NCI-H446 (cell line): ENCODE measurements around the gene OPHN1.
"Not testable (repeated sequence)": the region's sequence is repeated elsewhere in the genome, so short reads cannot be mapped to it uniquely, and the experiment has no call there.

Experiments used
- DNase-seq, 2 experiments: peaks; one replicate each; lab custom pipeline; 2025; lab: John Stamatoyannopoulos, UW

OPHN1 gene

DNA sequence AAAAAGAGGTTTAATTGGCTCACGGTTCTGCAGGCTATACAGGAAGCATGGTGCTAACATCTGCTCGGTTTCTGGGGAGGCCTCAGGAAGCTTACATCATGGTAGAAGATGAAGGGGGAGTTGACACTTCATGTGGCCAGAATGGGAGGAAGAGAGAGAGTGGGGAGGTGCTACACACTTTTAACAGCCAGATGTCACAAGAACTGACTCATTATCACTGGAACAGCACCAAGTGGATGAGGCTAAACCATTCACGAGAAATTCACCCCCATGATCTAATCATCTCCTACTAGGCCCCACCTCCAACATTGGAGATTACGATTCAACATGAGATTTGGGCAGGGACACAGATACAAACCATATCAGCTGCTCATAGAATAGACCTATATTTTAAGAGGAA is 255.8 kb downstream of the OPHN1 start:
- DNase-seq, result no peak

DNA sequence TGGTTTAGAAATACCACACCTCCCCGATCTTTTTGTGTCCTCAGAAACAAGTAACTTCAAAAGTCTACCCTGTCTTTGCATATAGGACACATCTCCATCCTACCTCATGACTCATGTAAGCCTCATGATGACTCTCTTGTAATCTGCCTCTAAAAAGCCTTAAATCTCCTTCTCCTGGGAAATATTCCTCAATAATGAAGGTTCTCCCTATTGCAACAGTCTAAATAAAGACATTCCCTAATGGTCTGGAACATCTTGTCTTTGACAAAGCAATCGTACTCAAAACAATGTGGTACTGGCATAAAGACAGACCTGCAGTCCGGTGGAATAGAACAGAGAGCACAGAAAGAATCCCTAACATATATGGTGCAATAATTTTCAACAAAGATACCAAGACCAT is 257.7 kb downstream of the OPHN1 start:
- DNase-seq, result no peak

DNA sequence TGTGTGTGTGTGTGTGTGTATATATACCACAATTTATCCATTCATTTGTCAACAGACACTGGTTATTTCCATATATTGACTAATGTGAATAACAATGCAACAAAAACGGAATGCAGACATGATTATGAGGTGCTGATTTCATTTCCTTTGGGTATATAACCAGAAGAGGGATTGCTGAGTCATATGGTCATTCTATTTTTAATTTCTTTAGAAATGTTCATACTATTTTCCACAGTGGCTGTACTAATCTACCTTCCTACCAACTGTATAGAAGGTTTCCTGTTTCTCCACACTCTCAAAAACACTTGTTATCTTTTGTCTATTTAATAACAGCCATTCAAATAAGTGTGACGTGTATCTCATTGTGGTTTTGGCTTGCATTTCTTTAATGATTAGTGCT is 269.9 kb downstream of the OPHN1 start:
- no peak for DNase-seq

DNA sequence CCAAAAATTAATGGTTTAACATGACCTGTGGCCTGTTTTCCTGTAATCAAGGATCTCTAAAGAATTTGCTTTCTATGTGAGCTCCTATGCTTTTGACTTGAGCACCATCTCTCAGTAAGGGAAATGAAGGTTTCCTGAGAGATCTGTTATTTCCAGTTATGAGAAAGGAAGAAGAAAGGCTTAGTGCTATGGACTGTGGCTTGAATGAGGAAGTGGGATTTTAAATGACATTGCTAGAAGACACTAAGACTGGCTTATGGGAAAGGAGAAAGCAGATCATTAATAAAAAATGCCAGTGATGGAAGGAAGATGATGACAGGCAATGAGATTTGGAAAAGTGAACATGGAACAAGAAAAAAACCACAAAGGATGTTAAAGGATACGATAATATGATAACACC is 285.4 kb downstream of the OPHN1 start:
- DNase-seq, result no peak

DNA sequence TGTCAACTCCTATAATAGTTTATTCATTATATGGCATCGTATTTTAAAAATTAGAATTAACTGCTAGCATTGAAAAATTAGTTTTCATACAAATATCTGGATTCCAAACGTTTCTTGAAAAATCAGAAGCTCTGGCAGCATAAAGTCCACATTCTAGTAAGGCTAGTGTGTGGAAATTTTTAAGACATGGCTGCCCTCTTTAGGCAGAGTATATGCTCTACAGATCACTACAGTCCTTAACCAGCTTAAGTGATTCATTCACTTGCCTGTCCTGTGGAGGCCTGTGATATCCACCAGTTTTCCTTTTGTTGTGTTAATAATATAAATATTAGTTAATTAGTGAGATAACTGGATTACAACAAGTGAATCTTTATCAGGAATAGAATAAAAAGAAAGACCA is 287.2 kb downstream of the OPHN1 start:
- DNase-seq, result no peak

DNA sequence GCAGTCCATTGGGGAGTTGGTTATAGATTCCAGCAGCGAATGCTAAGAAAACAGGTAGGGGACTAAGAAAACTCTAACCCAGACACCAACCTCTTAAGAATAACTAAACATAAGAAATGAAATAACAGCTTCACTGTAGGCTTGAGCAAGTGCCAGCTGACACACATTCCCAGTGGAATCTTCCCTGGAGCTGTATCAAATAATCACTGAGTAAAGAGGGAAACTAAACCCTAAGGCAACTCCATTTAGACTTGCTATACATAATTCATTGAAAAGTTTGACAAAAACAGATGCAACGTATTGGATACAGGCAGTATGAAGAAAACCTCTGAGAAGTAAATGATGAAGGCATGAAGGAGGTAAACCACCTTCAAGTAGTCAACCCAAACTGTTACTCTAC is 293.5 kb downstream of the OPHN1 start:
- no peak for DNase-seq

DNA sequence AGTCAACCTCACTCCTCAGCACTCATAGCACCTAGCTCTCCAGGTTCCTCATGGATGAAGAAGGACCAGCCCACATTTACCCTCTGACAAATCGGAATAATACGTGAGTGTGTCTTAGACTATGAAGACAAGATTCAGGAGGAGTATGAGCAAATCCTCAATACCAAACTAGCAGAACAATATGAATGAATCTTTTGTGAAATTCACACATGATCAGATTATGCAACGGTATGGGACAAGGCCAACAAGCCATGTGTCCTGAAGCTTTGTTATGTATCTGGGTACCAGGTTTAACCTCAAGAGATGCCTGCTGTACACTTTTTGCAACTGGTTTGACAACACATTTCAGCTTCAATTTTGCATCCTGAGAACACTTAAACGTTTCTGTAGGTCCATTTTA is 300.1 kb downstream of the OPHN1 start:
- DNase-seq, result no peak

DNA sequence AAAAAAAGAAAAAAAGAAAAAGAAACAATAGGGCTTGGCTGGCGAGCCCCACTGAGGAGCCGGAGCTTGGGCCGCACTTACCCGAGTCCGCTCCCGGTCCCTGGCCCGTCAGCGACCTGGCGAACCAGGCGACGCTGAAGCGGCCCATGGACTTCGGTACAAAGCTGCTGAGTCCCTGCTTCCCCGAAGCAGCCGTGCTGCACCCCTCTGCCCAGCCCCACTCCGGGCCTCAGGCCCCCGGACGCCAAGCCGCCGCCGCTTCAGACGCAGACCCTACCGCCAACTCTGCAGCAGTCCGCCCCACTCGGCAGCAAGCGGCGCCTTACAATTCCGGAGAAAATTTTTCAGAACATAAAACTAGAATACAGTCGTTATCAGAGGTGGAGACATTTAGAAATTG is 300.5 kb downstream of the OPHN1 start:
- no peak for DNase-seq

DNA sequence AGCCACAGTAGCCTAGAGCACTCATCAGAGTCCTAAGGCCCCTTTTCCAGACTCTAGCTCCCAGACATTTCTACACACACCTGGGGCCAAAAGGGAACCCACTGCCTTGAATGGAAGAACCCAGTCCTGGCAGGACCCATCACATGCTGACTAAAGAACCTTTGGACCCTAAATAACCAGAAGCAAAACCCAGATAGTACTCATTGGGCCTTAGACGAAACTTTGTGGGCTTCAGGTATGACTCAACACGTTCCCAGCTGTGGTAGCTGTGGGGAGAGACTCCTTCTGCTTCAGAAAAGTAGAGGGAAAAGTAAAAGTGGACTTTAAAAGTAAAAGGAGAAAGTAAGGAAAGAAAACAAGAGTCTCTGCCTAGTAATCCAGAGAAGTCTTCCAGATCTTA is 311.5 kb downstream of the OPHN1 start:
- no peak for DNase-seq

DNA sequence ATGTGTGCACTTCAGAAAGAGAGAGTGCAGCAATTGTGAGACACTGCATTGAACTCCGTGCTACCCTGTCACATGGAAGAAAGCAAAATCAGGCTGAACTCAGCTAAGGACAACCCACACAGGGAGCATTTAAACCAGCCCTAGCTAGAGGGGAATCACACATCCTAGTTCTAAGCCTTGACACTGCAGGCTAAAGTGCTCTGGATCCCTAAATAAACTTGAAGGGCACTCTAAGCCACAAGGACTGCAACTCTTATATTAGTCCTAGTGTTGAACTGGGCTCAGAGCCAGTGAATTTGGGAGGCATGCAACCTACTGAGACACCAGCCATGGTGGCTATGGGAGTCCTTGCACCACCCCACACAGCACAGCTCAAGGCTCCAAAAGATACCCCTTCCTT is 311.9 kb downstream of the OPHN1 start:
- DNase-seq, result no peak

DNA sequence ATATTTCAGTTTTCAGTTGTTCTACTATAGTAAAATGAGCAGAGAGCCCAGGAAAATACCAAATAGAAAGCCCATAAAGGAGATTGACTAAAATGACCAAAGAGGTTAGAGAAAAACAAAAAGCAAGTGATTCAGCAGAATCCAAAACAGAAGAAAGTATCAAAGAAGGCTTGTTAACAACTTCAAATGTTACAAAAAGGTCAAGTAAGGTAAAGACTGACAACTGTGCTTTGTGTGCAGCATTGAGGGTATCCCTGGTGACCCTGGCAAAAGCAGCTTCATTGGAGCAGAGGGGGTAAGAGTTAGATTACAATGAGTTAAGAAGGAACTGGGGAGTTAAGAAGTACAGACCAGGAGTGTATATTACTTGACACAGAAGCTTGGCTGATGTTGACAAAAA is 317.9 kb downstream of the OPHN1 start:
- DNase-seq, result no peak

DNA sequence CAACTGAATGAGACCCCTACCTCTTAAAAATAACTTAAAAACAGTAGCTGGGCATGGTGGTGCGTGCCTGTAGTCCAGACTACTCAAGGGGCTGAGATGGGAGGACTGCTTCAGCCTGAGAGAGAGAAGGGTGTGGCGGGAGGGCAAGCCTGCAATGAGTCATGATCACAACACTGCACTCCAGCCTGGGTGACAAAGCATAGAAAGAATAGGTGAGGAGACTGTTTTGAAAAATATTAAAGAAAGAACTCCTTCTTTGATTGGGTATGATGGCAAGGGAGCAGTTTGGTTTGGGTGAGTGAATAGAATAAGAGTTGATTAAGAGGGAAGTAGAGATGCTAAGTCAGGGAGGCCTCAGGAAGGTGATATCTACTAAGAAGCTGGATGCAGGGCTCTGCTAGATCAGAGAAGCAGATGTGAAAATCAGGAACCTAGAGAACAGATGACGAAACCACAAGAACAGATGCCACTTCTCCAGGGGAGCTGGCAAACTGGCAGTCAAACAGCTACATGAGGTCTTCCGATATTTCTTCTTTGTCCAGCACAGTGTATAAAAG is 318.6 kb downstream of the OPHN1 start:
- no peak for DNase-seq

DNA sequence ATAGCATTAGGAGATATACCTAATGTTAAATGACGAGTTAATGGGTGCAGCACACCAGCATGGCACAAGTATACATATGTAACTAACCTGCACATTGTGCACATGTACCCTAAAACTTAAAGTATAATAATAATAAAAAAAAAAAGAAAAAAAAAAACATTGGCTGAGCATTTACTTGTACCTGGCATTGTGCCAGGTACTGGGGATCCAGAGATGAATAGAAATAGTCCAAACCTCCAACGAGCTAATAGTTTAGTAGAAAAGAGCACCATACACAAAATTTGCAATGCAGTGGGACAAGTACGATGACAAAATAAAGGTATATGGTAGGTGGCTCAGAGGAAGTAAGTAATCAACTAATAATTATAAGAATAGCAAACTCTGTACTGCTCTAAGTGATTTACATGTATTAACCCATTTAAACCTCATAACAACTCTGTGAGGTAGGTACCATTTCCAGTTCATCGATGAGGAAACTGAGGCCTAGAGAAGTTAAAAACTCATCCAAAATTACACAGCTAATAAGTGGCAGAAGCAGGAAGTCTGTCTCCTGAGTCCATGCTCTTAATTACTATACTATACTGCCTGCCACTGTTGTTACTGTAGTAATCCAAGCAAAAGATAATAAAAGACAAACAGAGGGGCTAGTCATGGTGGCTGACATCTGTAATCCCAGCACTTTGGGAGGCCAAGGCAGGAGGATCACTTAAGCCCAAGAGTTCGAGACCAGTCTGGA is 319.3 kb downstream of the OPHN1 start:
- DNase-seq, result no peak

DNA sequence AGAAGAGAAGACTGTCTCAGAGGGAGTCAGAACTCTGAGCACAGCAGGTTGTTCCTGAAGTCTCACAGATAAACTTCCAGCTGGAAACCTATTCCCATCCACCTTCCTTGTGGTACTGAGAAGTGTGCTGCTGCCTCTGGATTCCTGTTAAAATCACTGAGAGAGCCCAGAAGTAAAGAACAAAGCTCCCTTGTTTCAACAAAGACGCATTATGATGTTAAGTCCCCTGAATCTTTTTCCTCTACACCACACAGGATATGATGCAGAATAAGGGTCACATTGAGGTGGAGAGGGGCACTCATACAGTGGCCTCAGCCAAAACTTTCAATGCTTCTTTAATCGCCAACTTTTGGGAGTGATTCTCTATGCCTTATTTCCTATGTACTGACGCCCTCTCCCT is 321.0 kb downstream of the OPHN1 start:
- DNase-seq, result no peak

DNA sequence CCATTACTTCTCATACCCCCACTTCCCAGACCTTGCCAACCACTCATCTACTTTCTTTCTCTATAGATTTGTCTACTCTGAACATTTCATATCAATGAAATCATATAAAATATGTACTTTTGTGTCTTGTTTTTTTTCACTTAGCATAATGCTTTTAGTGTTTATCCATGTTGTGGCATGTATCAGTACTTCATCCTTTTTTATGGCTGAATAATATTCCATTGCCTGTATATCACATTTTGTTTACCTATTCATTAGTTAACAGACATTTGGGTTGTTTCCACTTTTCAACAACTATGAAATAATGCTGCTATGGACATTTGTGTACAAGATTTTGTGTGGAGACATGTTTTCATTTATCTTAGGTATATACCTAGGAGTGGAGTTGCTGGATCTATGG is 324.1 kb downstream of the OPHN1 start:
- DNase-seq, result no peak

DNA sequence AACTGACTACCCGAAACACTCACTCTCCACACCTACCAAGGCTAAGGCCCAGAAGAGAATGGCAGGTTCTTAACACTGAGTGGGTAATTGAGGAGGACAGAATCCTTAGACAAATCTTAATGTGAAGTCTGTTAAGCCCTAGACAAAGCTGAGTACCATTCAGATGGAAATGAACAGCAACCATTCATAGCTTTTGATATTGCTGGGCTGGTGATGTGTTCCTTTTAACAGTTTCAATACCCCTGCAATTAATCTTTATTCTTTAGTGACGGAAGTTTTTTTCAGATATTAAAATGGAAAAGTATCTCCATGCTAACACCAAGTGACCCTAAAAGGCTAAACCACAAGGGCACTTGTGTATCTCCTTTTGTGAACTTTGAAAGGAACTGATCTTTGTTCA is 334.9 kb downstream of the OPHN1 start:
- DNase-seq, result no peak

DNA sequence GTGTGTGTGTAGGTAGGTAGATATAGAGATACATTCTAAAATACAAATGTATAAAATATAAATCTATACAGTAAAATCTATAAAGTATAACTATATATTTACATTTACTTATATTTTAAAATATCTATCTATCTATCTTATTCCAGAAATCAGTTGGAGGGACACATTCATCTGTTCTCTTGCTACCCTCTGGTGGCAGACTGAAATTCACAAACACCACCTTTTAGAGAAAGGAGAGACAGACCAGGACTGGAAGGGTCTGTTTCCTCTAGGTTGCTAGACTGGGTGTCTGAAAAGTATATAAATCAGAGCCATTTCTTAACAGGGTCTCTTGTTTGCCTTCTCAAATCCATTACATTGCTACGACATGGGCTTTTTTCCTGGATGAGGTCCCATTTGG is 343.0 kb downstream of the OPHN1 start:
- no peak for DNase-seq

DNA sequence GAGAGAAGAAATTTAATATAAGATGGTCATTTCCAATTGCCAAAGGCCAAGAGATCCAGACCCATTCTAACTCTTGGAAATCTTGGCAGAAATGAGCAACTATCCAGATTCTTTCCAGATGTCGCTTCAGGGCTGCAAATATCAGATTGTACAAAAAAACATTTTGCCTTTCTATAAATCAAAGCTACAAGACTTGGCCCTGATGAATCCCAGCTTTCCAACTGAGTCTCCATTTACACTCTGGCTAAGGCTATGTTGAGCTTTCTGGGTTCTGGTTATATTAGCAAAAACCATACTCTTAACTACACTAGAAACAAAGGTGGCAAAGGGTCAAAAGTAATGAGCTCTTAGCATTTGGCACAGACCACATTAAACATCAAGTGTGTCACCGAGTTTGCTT is 345.8 kb downstream of the OPHN1 start:
- no peak for DNase-seq

DNA sequence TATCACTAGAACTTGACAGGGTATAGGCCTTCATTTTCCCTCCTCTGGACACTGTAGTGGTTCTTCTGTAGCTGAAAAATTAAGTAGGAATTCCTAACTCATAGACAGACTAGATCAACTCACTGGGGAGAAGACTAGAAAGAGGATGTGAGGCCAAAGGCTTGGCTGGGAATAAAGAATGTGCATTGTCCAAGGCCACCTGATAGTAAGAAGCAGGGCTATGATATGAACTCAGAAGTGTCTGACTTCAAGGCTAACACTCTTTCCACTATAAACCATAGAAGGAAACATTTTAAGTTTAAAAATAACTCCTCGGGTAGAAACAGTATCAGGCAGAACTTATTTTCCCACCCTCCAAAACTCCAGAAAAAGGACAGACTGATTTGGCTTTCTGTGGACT is 346.6 kb downstream of the OPHN1 start:
- no peak for DNase-seq

DNA sequence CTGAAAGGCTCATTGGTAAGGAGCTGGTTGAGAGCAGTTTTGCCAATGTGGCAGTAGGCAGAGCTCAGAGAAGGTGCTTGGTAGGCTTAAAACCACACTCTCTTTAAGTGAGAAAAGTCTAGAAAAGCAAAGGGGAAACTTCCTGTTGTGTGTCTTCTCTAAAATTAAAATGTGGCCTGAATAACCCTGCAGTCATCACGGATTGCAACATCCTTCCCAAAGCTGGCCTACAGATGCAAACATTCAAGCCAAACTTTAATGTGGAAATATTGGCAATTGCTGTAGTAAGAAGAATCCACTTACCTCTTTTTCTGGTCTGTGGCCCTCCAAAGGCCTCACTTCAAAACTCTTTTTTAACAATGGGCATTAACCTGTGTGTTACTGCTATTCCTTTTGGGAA is 348.5 kb downstream of the OPHN1 start:
- no peak for DNase-seq

DNA sequence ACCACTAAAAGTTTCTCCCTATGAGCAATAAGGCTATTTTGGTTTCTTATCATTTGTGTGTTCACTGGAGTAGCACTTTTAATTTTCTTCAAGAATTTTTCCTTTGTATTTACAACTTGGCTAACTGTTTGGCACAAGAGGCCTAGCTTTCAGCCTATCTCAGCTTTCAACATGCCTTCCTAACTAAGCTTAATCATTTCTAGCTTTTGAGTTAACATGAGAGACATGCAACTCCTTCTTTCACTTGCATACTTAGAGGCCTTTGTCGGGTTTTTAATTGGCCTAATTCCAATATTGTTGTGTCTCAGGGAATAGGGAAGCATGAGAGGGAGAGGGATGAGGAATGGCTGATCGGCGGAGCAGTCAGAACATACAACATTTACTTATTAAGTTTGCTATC is 349.8 kb downstream of the OPHN1 start:
- DNase-seq, result no peak

DNA sequence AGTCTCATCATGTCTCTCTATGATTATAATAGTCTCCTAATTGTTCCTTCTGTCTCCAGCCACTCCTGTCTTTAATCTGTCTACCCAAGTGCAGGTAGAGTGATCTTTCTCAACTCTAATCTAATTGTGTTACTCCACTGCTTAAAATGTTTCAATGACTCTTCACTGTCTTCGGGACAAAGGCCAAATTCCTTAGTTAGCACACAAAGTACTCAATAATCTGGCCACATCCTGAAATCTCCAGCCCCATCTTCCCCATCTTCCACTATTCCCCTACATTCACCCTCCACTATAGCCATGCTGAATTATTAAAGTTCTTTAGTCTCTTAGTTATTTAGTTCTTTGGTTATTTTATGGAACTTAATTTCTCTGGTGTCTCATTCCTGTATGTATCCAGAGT is 353.3 kb downstream of the OPHN1 start:
- no peak for DNase-seq

DNA sequence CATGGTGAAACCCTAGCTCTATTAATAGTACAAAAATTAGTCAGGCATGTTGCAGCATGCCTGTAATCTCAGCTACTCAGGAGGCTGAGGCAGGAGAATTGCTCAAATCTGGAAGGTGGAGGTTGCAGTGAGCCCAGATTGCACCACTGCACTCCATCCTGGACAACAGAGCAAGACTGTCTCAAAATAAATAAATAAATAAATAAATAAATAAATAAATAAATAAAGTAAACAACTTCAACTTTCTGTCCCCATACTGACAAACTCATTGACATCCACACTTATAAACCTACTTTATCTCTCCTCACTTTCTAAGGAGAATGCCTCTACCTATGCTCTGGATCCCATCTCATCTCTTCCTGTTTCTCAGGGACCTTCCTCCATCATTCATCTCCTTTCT is 354.5 kb downstream of the OPHN1 start:
- not testable (repeated sequence) for DNase-seq

DNA sequence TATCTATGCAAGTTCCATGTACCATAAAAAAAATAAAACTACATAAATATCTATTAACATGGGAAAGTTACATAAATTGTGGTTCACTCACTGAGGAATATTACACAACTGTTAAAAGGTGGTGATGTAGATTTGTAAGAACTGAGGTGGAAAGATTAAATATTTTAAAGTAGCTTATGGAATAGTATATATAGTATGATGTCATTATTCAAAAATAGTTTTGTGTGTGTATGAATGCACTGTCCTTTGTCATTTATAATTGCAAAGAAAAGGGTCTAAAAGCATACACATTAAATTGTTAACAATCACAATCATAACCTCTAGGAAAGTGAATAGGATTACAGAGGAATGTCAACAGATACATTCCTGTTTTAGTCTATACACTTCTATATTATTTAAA is 355.9 kb downstream of the OPHN1 start:
- DNase-seq, result no peak
